Measurements from ENCODE around the gene USP37.
"Not testable (repeated sequence)": the region's sequence is repeated elsewhere in the genome, so short reads cannot be mapped to it uniquely, and the experiment has no call there.

Gene USP37

DNA sequence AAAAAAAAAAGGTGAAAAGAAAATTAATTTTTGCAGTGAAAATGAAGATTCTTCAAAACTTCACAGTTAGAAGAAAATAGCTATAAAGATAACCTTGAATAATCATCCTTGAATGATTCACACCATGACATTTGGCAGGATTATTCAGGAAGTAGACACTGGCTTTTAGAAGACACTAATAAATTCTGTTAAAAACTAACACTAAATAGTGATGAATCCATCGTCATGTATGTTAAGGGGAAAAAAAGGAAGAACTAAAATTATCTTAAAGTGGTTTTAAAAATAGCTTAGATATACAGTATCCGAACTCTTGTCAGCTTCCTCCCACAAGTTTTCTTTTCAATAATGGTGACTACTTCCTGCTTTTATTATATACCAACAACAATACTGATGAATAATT is 10.2 kb downstream of the USP37 start:
- TF ChIP-seq, protein P1, sequence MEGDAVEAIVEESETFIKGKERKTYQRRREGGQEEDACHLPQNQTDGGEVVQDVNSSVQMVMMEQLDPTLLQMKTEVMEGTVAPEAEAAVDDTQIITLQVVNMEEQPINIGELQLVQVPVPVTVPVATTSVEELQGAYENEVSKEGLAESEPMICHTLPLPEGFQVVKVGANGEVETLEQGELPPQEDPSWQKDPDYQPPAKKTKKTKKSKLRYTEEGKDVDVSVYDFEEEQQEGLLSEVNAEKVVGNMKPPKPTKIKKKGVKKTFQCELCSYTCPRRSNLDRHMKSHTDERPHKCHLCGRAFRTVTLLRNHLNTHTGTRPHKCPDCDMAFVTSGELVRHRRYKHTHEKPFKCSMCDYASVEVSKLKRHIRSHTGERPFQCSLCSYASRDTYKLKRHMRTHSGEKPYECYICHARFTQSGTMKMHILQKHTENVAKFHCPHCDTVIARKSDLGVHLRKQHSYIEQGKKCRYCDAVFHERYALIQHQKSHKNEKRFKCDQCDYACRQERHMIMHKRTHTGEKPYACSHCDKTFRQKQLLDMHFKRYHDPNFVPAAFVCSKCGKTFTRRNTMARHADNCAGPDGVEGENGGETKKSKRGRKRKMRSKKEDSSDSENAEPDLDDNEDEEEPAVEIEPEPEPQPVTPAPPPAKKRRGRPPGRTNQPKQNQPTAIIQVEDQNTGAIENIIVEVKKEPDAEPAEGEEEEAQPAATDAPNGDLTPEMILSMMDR (IDR thresholded peaks at IDR 0.05; ENCODE audit: low read depth, low read length): no peak
- no peak overlapping the region for H3K4me3 ChIP-seq (ENCODE audit: low read depth, low read length)
- no peak for DNase-seq (ENCODE audit: low read depth, low spot score)
- in situ Hi-C loops (cut with HindIII; ENCODE audit: low sequenced_read_pairs): no loop called here

DNA sequence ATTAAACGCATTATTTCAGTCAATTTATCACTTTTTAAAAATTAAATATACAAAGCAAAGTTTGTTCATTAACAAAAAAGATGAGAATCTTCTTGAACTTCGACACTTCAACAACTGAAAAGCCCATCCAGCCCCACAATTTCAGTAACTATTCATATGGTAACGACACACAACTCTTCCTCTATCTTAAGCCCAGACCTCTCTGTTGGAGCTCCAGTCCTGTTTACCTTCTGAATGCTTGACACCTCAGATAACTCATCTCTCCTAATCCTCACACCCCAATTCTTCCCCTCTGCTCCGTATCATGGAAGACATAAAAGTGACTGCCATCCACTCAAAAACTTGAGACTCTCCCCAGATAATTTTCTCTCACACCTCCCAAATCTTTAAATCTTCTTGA is 12.6 kb downstream of the USP37 start:
- no peak overlapping the region for H3K4me3 ChIP-seq (ENCODE audit: low read depth, low read length)
- in situ Hi-C loops (cut with HindIII; ENCODE audit: low sequenced_read_pairs): no loop called here
- DNase-seq (ENCODE audit: low read depth, low spot score): no peak
- TF ChIP-seq, protein P1 (IDR thresholded peaks at IDR 0.05; ENCODE audit: low read depth, low read length): no peak

DNA sequence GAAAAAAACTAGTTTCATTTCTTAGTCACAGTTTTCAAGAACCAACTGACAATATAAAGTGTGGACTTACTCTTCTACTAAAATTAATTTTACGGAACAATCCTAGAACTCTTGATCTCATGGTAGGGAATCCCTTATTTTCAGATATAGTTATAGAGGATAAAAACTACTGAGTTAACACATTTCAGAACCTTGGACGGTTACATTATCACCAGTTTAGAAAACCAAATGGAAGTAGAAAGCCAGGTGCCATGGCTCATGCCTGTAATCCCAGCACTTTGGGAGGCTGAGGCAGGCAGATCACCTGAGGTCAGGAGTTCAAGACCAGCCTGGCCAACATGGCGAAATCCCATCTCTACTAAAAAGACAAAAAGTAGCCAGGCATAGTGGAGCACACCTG is 13.9 kb downstream of the USP37 start:
- in situ Hi-C loops (cut with HindIII; ENCODE audit: low sequenced_read_pairs); DNase-seq (ENCODE audit: low read depth, low spot score); H3K4me3 ChIP-seq (ENCODE audit: low read depth, low read length): not testable (repeated sequence)

DNA sequence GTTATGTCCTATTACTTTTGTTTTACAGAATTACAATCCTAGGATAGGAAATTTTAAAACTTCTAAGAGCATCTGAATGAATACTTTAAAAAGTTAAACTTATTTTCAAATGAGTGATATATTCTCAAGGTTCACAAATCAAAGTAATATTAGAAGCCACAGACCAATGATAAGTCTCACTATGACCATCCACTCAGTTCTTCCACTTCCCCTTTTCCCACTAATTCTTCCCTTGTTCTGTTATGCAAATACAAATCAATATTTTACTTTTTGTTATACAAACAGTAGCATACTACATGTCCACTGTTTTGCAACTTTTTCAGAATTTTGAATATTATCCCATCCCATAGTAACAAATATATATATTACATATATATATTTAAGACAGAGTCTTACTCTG is 20.2 kb downstream of the USP37 start:
- in situ Hi-C loops (cut with HindIII; ENCODE audit: low sequenced_read_pairs): no loop called here
- DNase-seq (ENCODE audit: low read depth, low spot score): no peak
- no peak overlapping the region for H3K4me3 ChIP-seq (ENCODE audit: low read depth, low read length)
- TF ChIP-seq, protein P1 (IDR thresholded peaks at IDR 0.05; ENCODE audit: low read depth, low read length): no peak

DNA sequence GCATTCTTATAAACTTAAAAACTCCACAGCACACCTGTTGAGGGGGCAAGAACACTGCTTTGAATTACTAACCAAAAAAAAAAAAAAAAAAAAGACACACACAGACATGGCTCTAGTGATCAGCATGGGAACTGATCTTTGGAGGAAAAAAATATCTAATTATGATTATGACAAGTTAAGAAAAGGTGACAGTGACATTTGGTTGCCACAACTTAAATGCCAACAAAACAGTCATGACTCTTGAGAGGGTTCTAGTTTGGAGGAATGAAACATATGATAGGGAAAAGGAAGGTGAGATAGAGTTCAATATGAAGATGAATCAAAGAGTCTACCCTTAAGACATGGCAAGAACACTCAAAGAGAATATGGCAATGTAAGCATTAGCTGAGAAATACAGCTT is 20.6 kb downstream of the USP37 start:
- no peak overlapping the region for H3K4me3 ChIP-seq (ENCODE audit: low read depth, low read length)
- in situ Hi-C loops (cut with HindIII; ENCODE audit: low sequenced_read_pairs): no loop called here
- TF ChIP-seq, protein P1 (IDR thresholded peaks at IDR 0.05; ENCODE audit: low read depth, low read length): no peak
- no peak for DNase-seq (ENCODE audit: low read depth, low spot score)

DNA sequence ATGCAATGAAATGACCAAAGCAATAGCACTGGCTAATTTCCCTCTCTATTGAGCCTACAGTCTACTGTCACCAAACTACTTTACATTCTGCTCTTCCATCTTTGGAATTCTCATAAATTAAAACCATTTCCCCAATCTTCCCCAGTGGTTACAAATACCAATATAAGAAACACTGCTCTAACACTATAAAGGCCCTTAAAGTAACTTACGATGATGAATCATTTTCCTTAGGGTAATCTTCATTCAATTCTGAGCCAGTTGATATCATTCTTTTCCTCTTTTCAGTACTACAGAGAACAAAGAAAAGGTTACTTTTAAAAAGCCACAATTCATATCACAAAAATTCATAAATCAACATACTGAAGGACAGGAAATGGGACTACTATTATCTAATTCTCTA is 22.1 kb downstream of the USP37 start:
- in situ Hi-C loops (cut with HindIII; ENCODE audit: low sequenced_read_pairs): no loop called here
- TF ChIP-seq, protein P1 (IDR thresholded peaks at IDR 0.05; ENCODE audit: low read depth, low read length): no peak
- no peak for DNase-seq (ENCODE audit: low read depth, low spot score)
- no peak overlapping the region for H3K4me3 ChIP-seq (ENCODE audit: low read depth, low read length)

DNA sequence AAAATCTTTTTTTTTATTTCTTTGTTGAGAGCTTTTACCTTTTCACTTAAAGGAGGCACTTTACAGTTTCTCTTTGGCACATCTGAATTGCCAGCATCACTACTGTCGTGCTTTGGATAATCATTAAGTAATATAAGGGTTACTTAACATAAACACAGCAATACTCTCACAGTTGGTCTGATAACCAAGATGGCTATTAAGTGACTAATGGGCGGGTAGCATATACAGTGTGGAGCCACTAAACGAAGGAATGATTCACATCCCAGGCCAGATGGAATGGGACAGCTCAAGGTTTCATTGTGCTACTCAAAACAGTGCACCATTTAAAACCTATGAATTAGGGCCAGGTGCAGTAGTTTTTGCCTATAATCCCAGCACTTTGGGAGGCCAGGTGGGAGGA is 28.1 kb downstream of the USP37 start:
- TF ChIP-seq, protein P1 (IDR thresholded peaks at IDR 0.05; ENCODE audit: low read depth, low read length): no peak
- in situ Hi-C loops (cut with HindIII; ENCODE audit: low sequenced_read_pairs): no loop called here
- DNase-seq (ENCODE audit: low read depth, low spot score): no peak
- no peak overlapping the region for H3K4me3 ChIP-seq (ENCODE audit: low read depth, low read length)
